SJSA1 (cell line): ENCODE results near the gene SLC30A7. TPM values are rescaled to one million over a fixed set of nuclear protein-coding genes. Genes with fewer than 3 reads are reported as not detected.
A peak's percentile ranks its signal among the peaks of the same experiment; 100 is the strongest.
"Not testable (repeated sequence)": the region's sequence is repeated elsewhere in the genome, so short reads cannot be mapped to it uniquely, and the experiment has no call there.

Source experiments
- DNase-seq, 2 experiments: peaks; one replicate each; pipeline ENCODE4 v3.0.0-alpha.2; 2015 to 2020; ENCODE audit warnings: low spot score in 2 of 2, low read depth in 1 of 2
- H3K27ac ChIP-seq: fragments of 250-450 bp; sonication (Bioruptor Pico); 2 replicates; pipeline ENCODE4 v1.5.1; 2020; ENCODE audit warnings: mild to moderate bottlenecking, moderate library complexity
- H3K27me3 ChIP-seq: fragments of 250-450 bp; sonication (Bioruptor Pico); replicated peaks from 2 replicates; pipeline ENCODE4 v1.5.1; 2020; ENCODE audit warnings: mild to moderate bottlenecking, moderate library complexity
- H3K36me3 ChIP-seq: fragments of 250-450 bp; sonication (Bioruptor Pico); 2 replicates; pipeline ENCODE4 v1.5.1; 2020; ENCODE audit warnings: mild to moderate bottlenecking
- H3K4me1 ChIP-seq: fragments of 250-450 bp; sonication (Bioruptor Pico); replicated peaks from 2 replicates; pipeline ENCODE4 v1.6.1; 2021; ENCODE audit warnings: mild to moderate bottlenecking
- H3K4me3 ChIP-seq: fragments of 250-450 bp; sonication (Bioruptor Pico); 2 replicates; pipeline ENCODE4 v1.5.1; 2020; ENCODE audit warnings: mild to moderate bottlenecking
- H3K9me3 ChIP-seq: fragments of 250-450 bp; sonication (Bioruptor Pico); replicated peaks from 2 replicates; pipeline ENCODE4 v1.5.1; 2020; ENCODE audit warnings: mild to moderate bottlenecking
- total RNA-seq: library from RNA; depleted of rRNA; stranded (reverse); fragments of >200 nt; shearing (Covaris generic); gene quantifications from 2 replicates; pipeline ENCODE4 v1.2.3, GENCODE V29; 2014

Gene SLC30A7
- total RNA-seq, 1 experiment from 2014 or later: 26.3 TPM

- H3K27ac ChIP-seq, DNase-seq, H3K9me3 ChIP-seq: not testable (repeated sequence)
These were observed 37.7 kb downstream of the SLC30A7 start for GRCh38 chr1:100933555-100933954.

GRCh38 chr1:100936194-100936967 is 40.5 kb downstream of the SLC30A7 start:
- H3K27me3 ChIP-seq: no peaks in the 10 kb centered on the region
- peaks cover 27% of the 10 kb centered on the region for H3K36me3 ChIP-seq
- H3K9me3 ChIP-seq: no peaks in the 10 kb centered on the region
- no peak for DNase-seq
- no peaks in the 10 kb centered on the region for H3K4me1 ChIP-seq
- no peak overlapping the region for H3K27ac ChIP-seq
- H3K4me3 ChIP-seq: no peak overlapping the region

More at GRCh38 chr1:100933555-100933954, 37.7 kb downstream of the SLC30A7 start:
- peaks cover 16% of the 10 kb centered on the region for H3K36me3 ChIP-seq
- H3K27me3 ChIP-seq, H3K4me1 ChIP-seq, H3K4me3 ChIP-seq: not testable (repeated sequence)

- H3K4me1 ChIP-seq: no peaks in the 10 kb centered on the region
- H3K27me3 ChIP-seq: no peaks in the 10 kb centered on the region
- peaks cover 33% of the 10 kb centered on the region for H3K36me3 ChIP-seq
- DNase-seq: no peak
- no peak overlapping the region for H3K27ac ChIP-seq
- no peak overlapping the region for H3K4me3 ChIP-seq
- no peaks in the 10 kb centered on the region for H3K9me3 ChIP-seq
These were observed 45.2 kb downstream of the SLC30A7 start for GRCh38 chr1:100941098-100941527.

DNA sequence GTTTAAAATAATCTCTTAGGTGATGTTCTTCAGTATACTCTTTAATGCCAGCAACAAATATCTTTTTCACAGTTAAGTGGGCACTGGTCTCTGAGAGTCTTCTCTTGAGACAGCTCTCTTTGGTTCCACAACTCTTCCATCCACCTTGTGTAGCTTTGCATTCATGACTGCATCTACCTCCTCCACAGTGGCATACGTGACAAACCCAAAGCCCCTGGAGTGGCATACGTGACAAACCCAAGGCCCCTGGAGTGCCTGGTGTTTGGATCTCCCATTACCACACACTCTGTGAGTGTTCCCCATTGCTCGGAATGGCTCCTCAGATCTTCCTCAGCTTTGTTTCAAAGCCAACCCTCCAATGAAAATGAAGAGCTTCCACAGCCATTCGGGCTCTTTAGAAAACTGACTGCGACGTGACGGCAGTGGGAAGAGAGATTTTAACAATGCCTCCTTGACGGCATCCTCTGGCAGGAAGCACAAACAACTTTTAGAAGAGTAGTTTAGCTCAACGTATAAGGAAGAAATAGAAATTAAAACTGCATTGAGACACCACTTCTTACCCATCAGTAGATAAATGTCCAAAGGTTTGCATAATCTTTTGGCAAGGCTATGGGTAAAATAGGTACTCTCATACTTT is 45.8 kb downstream of the SLC30A7 start:
- Histone ChIP-seq H3K27ac (no peak overlapping the region), H3K9me3 (no peaks in the 10 kb centered on the region), H3K4me3 (no peak overlapping the region), H3K36me3 (peaks cover 27% of the 10 kb centered on the region), H3K4me1 (no peaks in the 10 kb centered on the region), H3K27me3 (no peaks in the 10 kb centered on the region)
- DNase-seq: no peak

- Histone ChIP-seq H3K27ac (no peak overlapping the region), H3K36me3 (peaks cover 26% of the 10 kb centered on the region), H3K27me3 (no peaks in the 10 kb centered on the region), H3K9me3 (no peaks in the 10 kb centered on the region), H3K4me1 (no peaks in the 10 kb centered on the region), H3K4me3 (no peak overlapping the region)
- DNase-seq: no peak
These were observed 46.6 kb downstream of the SLC30A7 start for GRCh38 chr1:100942304-100943046.

GRCh38 chr1:100943533-100943932 is 47.6 kb downstream of the SLC30A7 start:
- Histone ChIP-seq H3K4me1 (no peaks in the 10 kb centered on the region; the same call in 1 of the 2 replicates), H3K4me3 (no peak overlapping the region), H3K27ac (no peak overlapping the region), H3K36me3 (peaks cover 27% of the 10 kb centered on the region), H3K9me3 (no peaks in the 10 kb centered on the region), H3K27me3 (no peaks in the 10 kb centered on the region)
- DNase-seq: no peak

GRCh38 chr1:100946064-100946463 is 50.2 kb downstream of the SLC30A7 start:
- not testable (repeated sequence) for H3K27me3 ChIP-seq, H3K9me3 ChIP-seq, H3K4me3 ChIP-seq, DNase-seq, H3K27ac ChIP-seq
- H3K36me3 ChIP-seq: peaks cover 18% of the 10 kb centered on the region
- peaks cover 12% of the 10 kb centered on the region for H3K4me1 ChIP-seq

DNA sequence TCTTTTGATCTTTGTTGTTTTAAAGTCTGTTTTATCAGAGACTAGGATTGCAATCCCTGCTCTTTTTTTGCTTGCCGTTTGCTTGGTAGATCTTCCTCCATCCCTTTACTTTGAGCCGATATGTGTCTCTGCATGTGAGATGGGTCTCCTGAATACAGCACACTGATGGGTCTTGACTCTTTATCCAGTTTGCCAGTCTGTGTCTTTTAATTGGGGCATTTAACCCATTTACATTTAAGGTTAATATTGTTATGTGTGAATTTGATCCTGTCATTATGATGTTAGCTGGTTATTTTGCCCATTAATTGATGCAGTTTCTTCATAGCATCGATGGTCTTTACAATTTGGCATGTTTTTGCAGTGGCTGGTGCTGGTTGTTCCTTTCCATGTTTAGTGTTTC is 51.9 kb downstream of the SLC30A7 start:
- not testable (repeated sequence) for H3K9me3 ChIP-seq, DNase-seq, H3K27ac ChIP-seq, H3K4me3 ChIP-seq, H3K27me3 ChIP-seq
- H3K36me3 ChIP-seq: peaks cover 22% of the 10 kb centered on the region
- H3K4me1 ChIP-seq: peaks cover 12% of the 10 kb centered on the region

- not testable (repeated sequence) for H3K4me3 ChIP-seq, H3K27ac ChIP-seq, H3K27me3 ChIP-seq, H3K9me3 ChIP-seq, DNase-seq
- peaks cover 13% of the 10 kb centered on the region for H3K4me1 ChIP-seq
- H3K36me3 ChIP-seq: peaks cover 18% of the 10 kb centered on the region; the same call in 1 of the 2 replicates
These were observed 53.0 kb downstream of the SLC30A7 start for GRCh38 chr1:100948721-100949405.

GRCh38 chr1:100949515-100950158 is 53.7 kb downstream of the SLC30A7 start:
- not testable (repeated sequence) for H3K4me3 ChIP-seq, H3K27ac ChIP-seq, H3K27me3 ChIP-seq, H3K9me3 ChIP-seq
- DNase-seq: peak; percentile 16 to 60
- H3K36me3 ChIP-seq: peaks cover 18% of the 10 kb centered on the region; the same call in 1 of the 2 replicates
- peaks cover 21% of the 10 kb centered on the region for H3K4me1 ChIP-seq

DNA sequence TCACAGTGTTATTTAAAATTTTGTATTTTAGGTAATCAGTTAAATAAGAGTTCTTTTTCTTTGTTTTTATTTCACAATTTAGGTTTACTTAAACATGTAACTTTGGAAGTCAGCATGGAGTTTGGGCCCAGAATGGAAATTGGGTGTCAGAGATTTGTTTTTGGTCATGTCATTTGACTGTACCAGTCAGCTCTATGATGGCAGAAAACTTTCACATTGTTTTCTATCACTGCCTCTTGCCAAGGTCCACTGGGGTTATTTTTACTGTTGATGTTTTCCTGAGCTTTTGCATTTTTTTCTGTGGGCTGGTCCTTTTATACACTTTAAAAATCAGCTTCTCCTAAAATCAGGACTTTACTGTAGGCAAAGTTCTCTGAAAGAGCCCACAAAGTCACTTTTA is 54.4 kb downstream of the SLC30A7 start:
- Histone ChIP-seq H3K4me3 (no peak overlapping the region), H3K36me3 (peaks cover 18% of the 10 kb centered on the region; the same call in 1 of the 2 replicates), H3K9me3 (no peaks in the 10 kb centered on the region), H3K4me1 (peaks cover 21% of the 10 kb centered on the region), H3K27me3 (no peaks in the 10 kb centered on the region), H3K27ac (no peak overlapping the region)
- no peak for DNase-seq

DNA sequence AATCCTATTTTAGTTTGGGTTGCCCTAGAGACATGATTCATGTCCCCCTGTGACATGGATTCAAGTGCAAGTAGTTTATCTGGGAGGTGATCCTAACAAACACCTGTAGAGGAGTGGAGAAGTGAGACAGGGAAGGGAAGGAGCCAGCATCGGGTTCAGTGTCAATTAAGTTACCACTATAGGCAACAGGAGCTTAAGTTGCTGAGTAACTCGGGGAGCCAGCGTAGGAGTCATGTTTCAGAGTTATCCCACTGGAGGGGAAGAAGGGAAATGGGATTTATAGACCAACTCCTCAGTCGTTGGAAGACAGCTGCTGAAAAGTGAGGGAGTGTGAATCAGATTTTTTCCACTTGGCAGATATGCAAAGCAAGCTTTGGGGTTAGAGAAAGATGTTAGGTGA is 54.9 kb downstream of the SLC30A7 start:
- no peaks in the 10 kb centered on the region for H3K27me3 ChIP-seq
- H3K4me1 ChIP-seq: peaks cover 23% of the 10 kb centered on the region
- no peaks in the 10 kb centered on the region for H3K9me3 ChIP-seq
- no peak for DNase-seq
- H3K27ac ChIP-seq: no peak overlapping the region
- peaks cover 18% of the 10 kb centered on the region; the same call in 1 of the 2 replicates for H3K36me3 ChIP-seq
- no peak overlapping the region for H3K4me3 ChIP-seq
